ENCODE results near the gene CD209.

- TF ChIP-seq CTCF (IDR thresholded peaks at IDR 0.05): no peak
- no peak for TF ChIP-seq ZFX (IDR thresholded peaks at IDR 0.05; ENCODE audit: borderline replicate concordance)
Observed at GRCh38 chr19:7751157-7751783, 3.9 kb upstream of the CD209 start.
